Neural progenitor cell (in vitro differentiated cells): ENCODE results near the gene CD59.
"Not testable (repeated sequence)": the region's sequence is repeated elsewhere in the genome, so short reads cannot be mapped to it uniquely, and the experiment has no call there.

Experiments used
- CTCF ChIP-seq: fragments of 200-600 bp; sonication (generic); IDR thresholded peaks from 2 replicates; pipeline ENCODE4 v1.5.1; 2017; ENCODE audit warnings: antibody characterized with exemption, mild to moderate bottlenecking
- EZH2 ChIP-seq: fragments of 200-600 bp; sonication (generic); IDR thresholded peaks from 2 replicates; pipeline ENCODE4 v1.6.1; 2017; ENCODE audit warnings: antibody characterized with exemption, mild to moderate bottlenecking, moderate library complexity
- EZH2phosphoT487 ChIP-seq: fragments of 200-600 bp; sonication (generic); IDR thresholded peaks from 2 replicates; pipeline ENCODE4 v1.6.1; 2017; ENCODE audit warnings: antibody characterized with exemption

GRCh38 chr11:33729072-33729664, 7.1 kb downstream of the CD59 start:
- TF ChIP-seq EZH2, CTCF, EZH2phosphoT487: not testable (repeated sequence)
